ENCODE results near the gene UQCRQ. TPM values are rescaled to one million over a fixed set of nuclear protein-coding genes. Genes with fewer than 3 reads are reported as not detected.

The UQCRQ gene
- total and polyA plus RNA-seq, 2 experiments from 2014 or later: 104 to 1,308 TPM

DNA sequence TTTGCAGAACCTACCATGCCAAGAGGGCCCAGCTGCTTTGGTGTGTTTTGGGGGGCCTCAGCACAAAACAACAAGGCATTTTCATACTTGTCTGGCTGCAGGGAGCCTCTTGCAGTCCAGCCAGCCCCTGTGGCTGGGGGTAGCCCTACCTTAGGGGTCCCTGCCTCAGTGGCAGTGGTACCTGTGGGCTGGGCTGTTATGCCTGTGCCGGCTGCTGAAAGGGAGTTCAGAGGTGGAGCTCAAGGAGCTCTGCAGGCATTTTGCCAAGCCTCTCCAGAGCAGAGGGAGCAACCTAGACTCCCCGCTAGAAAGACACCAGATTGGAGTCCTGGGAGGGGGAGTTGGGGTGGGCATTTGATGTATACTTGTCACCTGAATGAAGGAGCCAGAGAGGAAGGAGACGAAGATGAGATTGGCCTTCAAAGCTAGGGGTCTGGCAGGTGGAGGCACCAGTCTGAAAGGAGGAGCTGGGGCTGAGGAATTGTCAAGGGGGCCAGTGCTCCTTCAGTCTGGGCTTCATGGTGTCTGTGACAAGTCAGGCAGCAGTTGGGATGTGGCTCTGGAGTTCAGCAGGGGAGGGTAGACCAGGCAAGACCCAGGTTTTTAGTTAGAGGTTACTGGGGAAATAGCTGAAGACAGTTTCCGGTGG, 37.5 kb upstream of the UQCRQ start:
- peaks cover 67% of the 10 kb centered on the region for H3K27me3 Mint-ChIP-seq (ENCODE audit: insufficient read depth, low read depth, poor library complexity)

DNA sequence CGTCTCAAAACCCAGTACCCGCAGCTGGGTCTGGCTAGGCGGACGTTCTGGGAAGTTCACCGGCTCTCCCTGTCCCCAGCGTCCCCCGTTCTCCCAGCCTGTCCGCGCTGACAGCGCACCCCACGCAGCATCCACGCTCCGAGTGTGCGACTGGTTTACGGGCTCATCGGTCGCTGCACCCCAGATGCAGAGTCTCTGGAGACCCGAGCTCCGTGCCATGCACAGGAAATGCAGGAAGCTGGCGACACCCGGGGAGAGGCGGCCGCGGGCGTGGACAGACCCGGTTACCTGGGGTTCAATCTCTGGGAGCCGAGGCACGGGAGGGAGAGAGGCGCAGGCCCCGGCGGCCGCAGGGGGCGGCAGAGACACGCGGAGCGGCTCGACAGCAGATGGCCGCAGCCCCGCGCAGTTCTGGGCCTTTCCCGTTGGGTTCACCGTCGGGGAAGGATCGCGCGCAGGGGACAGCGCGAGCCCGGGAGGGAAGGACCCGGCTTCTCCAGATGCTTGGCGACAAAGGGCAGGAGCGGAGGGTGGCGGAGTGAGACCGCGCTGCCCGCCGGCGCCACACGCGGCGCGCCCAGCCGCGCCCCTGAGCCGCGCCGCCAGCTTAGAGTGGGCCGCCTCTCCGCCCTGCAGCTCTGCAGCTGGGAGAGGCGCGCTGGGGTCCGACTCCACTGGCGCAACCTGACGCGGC, 36.6 kb upstream of the UQCRQ start:
- H3K4me3 Mint-ChIP-seq: peak overlapping the region; percentile 80
- H3K9me3 Mint-ChIP-seq: no peaks in the 10 kb centered on the region
- no peaks in the 10 kb centered on the region for H3K36me3 ChIP-seq (ENCODE audit: insufficient read depth)
- peaks cover 2% of the 10 kb centered on the region for H3K36me3 Mint-ChIP-seq (ENCODE audit: low read depth)
- peaks cover 62% of the 10 kb centered on the region for H3K27me3 Mint-ChIP-seq (ENCODE audit: insufficient read depth, low read depth, poor library complexity)
- DNase-seq (ENCODE audit: low spot score) (peak; percentile 85), ATAC-seq (peak; percentile 64)
- H4K20me1 ChIP-seq (replicated peaks; ENCODE audit: insufficient read depth): no peaks in the 10 kb centered on the region
- no peak overlapping the region for H3K27ac Mint-ChIP-seq
- TF ChIP-seq EZH2 (IDR thresholded peaks at IDR 0.05; ENCODE audit: low read depth, unreplicated experiment): peak; percentile 72
- TF ChIP-seq, protein P1, sequence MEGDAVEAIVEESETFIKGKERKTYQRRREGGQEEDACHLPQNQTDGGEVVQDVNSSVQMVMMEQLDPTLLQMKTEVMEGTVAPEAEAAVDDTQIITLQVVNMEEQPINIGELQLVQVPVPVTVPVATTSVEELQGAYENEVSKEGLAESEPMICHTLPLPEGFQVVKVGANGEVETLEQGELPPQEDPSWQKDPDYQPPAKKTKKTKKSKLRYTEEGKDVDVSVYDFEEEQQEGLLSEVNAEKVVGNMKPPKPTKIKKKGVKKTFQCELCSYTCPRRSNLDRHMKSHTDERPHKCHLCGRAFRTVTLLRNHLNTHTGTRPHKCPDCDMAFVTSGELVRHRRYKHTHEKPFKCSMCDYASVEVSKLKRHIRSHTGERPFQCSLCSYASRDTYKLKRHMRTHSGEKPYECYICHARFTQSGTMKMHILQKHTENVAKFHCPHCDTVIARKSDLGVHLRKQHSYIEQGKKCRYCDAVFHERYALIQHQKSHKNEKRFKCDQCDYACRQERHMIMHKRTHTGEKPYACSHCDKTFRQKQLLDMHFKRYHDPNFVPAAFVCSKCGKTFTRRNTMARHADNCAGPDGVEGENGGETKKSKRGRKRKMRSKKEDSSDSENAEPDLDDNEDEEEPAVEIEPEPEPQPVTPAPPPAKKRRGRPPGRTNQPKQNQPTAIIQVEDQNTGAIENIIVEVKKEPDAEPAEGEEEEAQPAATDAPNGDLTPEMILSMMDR (conservative IDR thresholded peaks at IDR 0.05; ENCODE audit: low read depth in 2 of 2): peak; percentile 49 to 74
- no peak for TF ChIP-seq POLR2AphosphoS5 (IDR thresholded peaks at IDR 0.05; ENCODE audit: low read depth)
- TF ChIP-seq JUNB (IDR thresholded peaks at IDR 0.05; ENCODE audit: unreplicated experiment): no peak
- H3F3A ChIP-seq (replicated peaks; ENCODE audit: low read depth): 0 out of 2 replicates have a peak, but pooled peaks cover 10% of the 10 kb centered on the region
- H3K27ac ChIP-seq (ENCODE audit: low read depth): no peak overlapping the region
- H3K4me1 Mint-ChIP-seq: peaks cover 14% of the 10 kb centered on the region
- no peaks in the 10 kb centered on the region for H3K9me2 ChIP-seq (ENCODE audit: insufficient read depth)
- H3K4me2 ChIP-seq: peak overlapping the region; percentile 86
- peak overlapping the region; percentile 73 for H3K4me3 ChIP-seq
- H3K79me2 ChIP-seq (replicated peaks; ENCODE audit: insufficient read depth): no peaks in the 10 kb centered on the region
- H3K4me1 ChIP-seq (ENCODE audit: insufficient read depth): peaks cover 5% of the 10 kb centered on the region
- H3K27me3 ChIP-seq (ENCODE audit: insufficient read depth): peaks cover 82% of the 10 kb centered on the region
- H2AFZ ChIP-seq: peak overlapping the region; percentile 94

More for the DNA sequence above, 37.5 kb upstream of the UQCRQ start:
- no peaks in the 10 kb centered on the region for H4K20me1 ChIP-seq (replicated peaks; ENCODE audit: insufficient read depth)
- peak overlapping the region; percentile 86; the same call in 1 of the 2 replicates for H3K4me2 ChIP-seq
- ATAC-seq (no peak), DNase-seq (ENCODE audit: low spot score) (no peak)
- 0 out of 2 replicates have a peak, but pooled peaks cover 16% of the 10 kb centered on the region for H3F3A ChIP-seq (replicated peaks; ENCODE audit: low read depth)
- H3K9me2 ChIP-seq (ENCODE audit: insufficient read depth): no peaks in the 10 kb centered on the region
- peaks cover 14% of the 10 kb centered on the region for H3K4me1 Mint-ChIP-seq
- no peaks in the 10 kb centered on the region for H3K79me2 ChIP-seq (replicated peaks; ENCODE audit: insufficient read depth)
- H3K36me3 Mint-ChIP-seq (ENCODE audit: low read depth): peaks cover 3% of the 10 kb centered on the region
- peak overlapping the region; percentile 73 for H3K4me3 ChIP-seq
- no peaks in the 10 kb centered on the region for H3K9me3 Mint-ChIP-seq
- no peaks in the 10 kb centered on the region for H3K36me3 ChIP-seq (ENCODE audit: insufficient read depth)
- H2AFZ ChIP-seq: no peak overlapping the region
- H3K4me1 ChIP-seq (ENCODE audit: insufficient read depth): peaks cover 5% of the 10 kb centered on the region
- no peak overlapping the region for H3K27ac ChIP-seq (ENCODE audit: low read depth)
- peak overlapping the region; percentile 80 for H3K4me3 Mint-ChIP-seq
- H3K27me3 ChIP-seq (ENCODE audit: insufficient read depth): peaks cover 91% of the 10 kb centered on the region
- H3K27ac Mint-ChIP-seq: no peak overlapping the region
- TF ChIP-seq POLR2AphosphoS5 (IDR thresholded peaks at IDR 0.05; ENCODE audit: low read depth) (no peak), NANOG (IDR thresholded peaks at IDR 0.05; ENCODE audit: borderline replicate concordance) (no peak), EZH2 (IDR thresholded peaks at IDR 0.05; ENCODE audit: low read depth, unreplicated experiment) (peak; percentile 28)

Measured in GM23338 (cell line).